Ishikawa (cell line): ENCODE measurements around the gene GREB1L.

Experiments
- CEBPB ChIP-seq: IDR thresholded peaks from 2 replicates; pipeline ENCODE4 v1.6.1; 2012
- CREB1 ChIP-seq: IDR thresholded peaks from 2 replicates; pipeline ENCODE4 v1.6.1; 2012; ENCODE audit warnings: low read depth
- EGR1 ChIP-seq: IDR thresholded peaks from 2 replicates; pipeline ENCODE4 v1.6.1; 2012
- EP300 ChIP-seq: IDR thresholded peaks from 2 replicates; pipeline ENCODE4 v1.6.1; 2012; ENCODE audit warnings: borderline replicate concordance
- FOXM1 ChIP-seq: IDR thresholded peaks from 2 replicates; pipeline ENCODE4 v1.6.1; 2012; ENCODE audit warnings: low read depth, borderline replicate concordance
- MAX ChIP-seq: IDR thresholded peaks from 2 replicates; pipeline ENCODE4 v1.6.1; 2012
- NFIC ChIP-seq: IDR thresholded peaks from 2 replicates; pipeline ENCODE4 v1.6.1; 2012
- RAD21 ChIP-seq: IDR thresholded peaks from 2 replicates; pipeline ENCODE4 v1.6.1; 2012; ENCODE audit warnings: low read depth
- REST ChIP-seq: IDR thresholded peaks from 2 replicates; pipeline ENCODE4 v1.6.1; 2012; ENCODE audit warnings: low read depth, mild to moderate bottlenecking
- TAF1 ChIP-seq: IDR thresholded peaks from 2 replicates; pipeline ENCODE4 v1.6.1; 2012; ENCODE audit warnings: low read depth, mild to moderate bottlenecking
- TCF12 ChIP-seq: IDR thresholded peaks from 2 replicates; pipeline ENCODE4 v1.6.1; 2012; ENCODE audit warnings: low read depth
- TEAD4 ChIP-seq: IDR thresholded peaks from 2 replicates; pipeline ENCODE4 v1.6.1; 2012
- USF1 ChIP-seq: IDR thresholded peaks from 2 replicates; pipeline ENCODE4 v1.6.1; 2012
- YY1 ChIP-seq: IDR thresholded peaks from 2 replicates; pipeline ENCODE4 v1.6.1; 2012; ENCODE audit warnings: low read depth
- ZBTB7A ChIP-seq: IDR thresholded peaks from 2 replicates; pipeline ENCODE4 v1.6.1; 2012; ENCODE audit warnings: low read depth

Gene GREB1L

GRCh38 chr18:21439431-21439846 lies 197.4 kb downstream of the GREB1L start:
- TF ChIP-seq NFIC (no peak), CEBPB (no peak), TAF1 (no peak), TCF12 (no peak), YY1 (no peak), CREB1 (no peak), MAX (no peak), FOXM1 (no peak), ZBTB7A (no peak), USF1 (no peak), EGR1 (no peak), TEAD4 (no peak), REST (no peak), EP300 (no peak)

- TF ChIP-seq ZBTB7A (no peak), CREB1 (no peak), NFIC (no peak), YY1 (no peak), TAF1 (no peak), REST (no peak), EGR1 (no peak), EP300 (no peak), MAX (no peak), FOXM1 (no peak), TEAD4 (no peak), TCF12 (no peak), RAD21 (no peak), CEBPB (no peak)
Observed at GRCh38 chr18:21441670-21442069, 199.6 kb downstream of the GREB1L start.

GRCh38 chr18:21443776-21444464 lies 201.9 kb downstream of the GREB1L start:
- no peak for TF ChIP-seq TAF1
- TF ChIP-seq EP300, result no peak
- TF ChIP-seq TEAD4, result no peak
- TF ChIP-seq USF1, result no peak
- no peak for TF ChIP-seq NFIC
- no peak for TF ChIP-seq CREB1
- no peak for TF ChIP-seq CEBPB
- TF ChIP-seq RAD21, result no peak
- no peak for TF ChIP-seq REST
- no peak for TF ChIP-seq MAX
- no peak for TF ChIP-seq TCF12
- no peak for TF ChIP-seq FOXM1
- TF ChIP-seq YY1, result no peak
- no peak for TF ChIP-seq EGR1
